A549 treated with ZK216348 at 1 μM for 4 hours (cell line): Measurements from ENCODE around the gene TCTA. TPM values are rescaled to one million over a fixed set of nuclear protein-coding genes. Genes with fewer than 3 reads are reported as not detected.

ENCODE experiments used
- total RNA-seq: library from RNA; stranded (reverse); fragments of 200-300 nt; extraction: Qiagen RNA extraction; gene quantifications from 5 replicates; pipeline ENCODE4 v1.2.3, GENCODE V29; 2022; ENCODE audit warnings: low read depth

The TCTA gene
- total RNA-seq = 18.9 to 24.4 TPM (median 23.7 TPM) in 5 replicates

GRCh38 chr3:49411968-49412631 is at the start of gene TCTA, which contains the start of gene RHOA:
TCTA (plus strand) TSS chr3:49412423; CDS start chr3:49412427, 4 bp downstream.
RHOA (minus strand) TSS chr3:49411976; CDS start chr3:49375589, 36,387 bp downstream.

GRCh38 chr3:49422379-49423248 is 10.4 kb downstream of the TCTA start, which contains the start of gene AMT:
AMT (minus strand) TSS chr3:49422473; CDS start chr3:49422450, 23 bp downstream.

Other genes with a start within 250 kb of the TCTA start
- 11.2 to 15.5 TPM (median 13.2 TPM) in 5 replicates for gene CCDC71, start 246.1 kb upstream of the TCTA start, total RNA-seq
- 4.4 to 6.3 TPM (median 5.8 TPM) in 5 replicates for gene KLHDC8B, start 240.8 kb upstream of the TCTA start, total RNA-seq
- gene C3orf62, start 135.2 kb upstream of the TCTA start, total RNA-seq = 1.7 to 2.6 TPM (median 2.0 TPM) in 5 replicates
- gene USP4, start 72.4 kb upstream of the TCTA start, total RNA-seq = 12.9 to 15.9 TPM (median 14.2 TPM) in 5 replicates
- 192 to 311 TPM (median 283 TPM) in 5 replicates for gene GPX1, start 54.1 kb upstream of the TCTA start, total RNA-seq
- gene RHOA, start 447 bp upstream of the TCTA start, total RNA-seq = 451 to 581 TPM (median 463 TPM) in 5 replicates
- gene AMT, start 10.1 kb downstream of the TCTA start, total RNA-seq = 0.24 to 0.54 TPM (median 0.37 TPM) in 5 replicates
- 4.1 to 7.6 TPM (median 6.6 TPM) in 5 replicates for gene NICN1, start 16.9 kb downstream of the TCTA start, total RNA-seq
- 42.1 to 67.0 TPM (median 56.9 TPM) in 5 replicates for gene DAG1, start 57.8 kb downstream of the TCTA start, total RNA-seq
- gene BSN, start 142.1 kb downstream of the TCTA start, total RNA-seq = 0.04 to 0.16 TPM (median 0.16 TPM) in 5 replicates